B cell (primary cell): Measurements from ENCODE around the gene CDC42BPG.

Experiments used
- CTCF ChIP-seq: fragments of 200-600 bp; IDR thresholded peaks from one replicate; pipeline ENCODE4 v1.8.0; 2022; ENCODE audit warnings: antibody characterized with exemption, mild to moderate bottlenecking
- EZH2 ChIP-seq: IDR thresholded peaks from 2 replicates; pipeline ENCODE4 v1.6.1; 2012; ENCODE audit warnings: borderline replicate concordance, low read depth, mild to moderate bottlenecking, moderate library complexity, low read length; ENCODE audit not compliant: insufficient read depth, poor library complexity, severe bottlenecking

GRCh38 chr11:64858467-64859263 lies 14.2 kb upstream of the CDC42BPG start:
- TF ChIP-seq CTCF (no peak), EZH2 (no peak)
